Esophagus squamous epithelium (tissue), 5 donors: Measurements from ENCODE around the gene VGLL3. TPM values are rescaled to one million over a fixed set of nuclear protein-coding genes. Genes with fewer than 3 reads are reported as not detected.

Experiments used
- DNase-seq: peaks from one replicate; lab custom pipeline; 2025; lab: John Stamatoyannopoulos, UW
- H3K27ac ChIP-seq, 4 donors: fragments of 200-600 bp; sonication (generic); one replicate each; pipeline ENCODE4 v1.5.1; 2016 to 2019; ENCODE audit warnings: mild to moderate bottlenecking in 1 of 4
- H3K27me3 ChIP-seq, 4 donors: fragments of 200-600 bp; sonication (generic); 1 replicate in 3 of 4; 2 replicates in 1 of 4; pipeline versions ENCODE4 v1.5.1 to v1.6.0; 2017 to 2021; ENCODE audit warnings: antibody characterized with exemption in 1 of 4
- H3K36me3 ChIP-seq, 3 donors: fragments of 200-600 bp; sonication (generic); one replicate each; pipeline ENCODE4 v1.5.1; 2016 to 2019
- H3K4me1 ChIP-seq, 3 donors: fragments of 200-600 bp; sonication (generic); one replicate each; pipeline ENCODE4 v1.5.1; 2017 to 2019
- H3K4me3 ChIP-seq, 4 donors: fragments of 200-600 bp; sonication (generic); 1 replicate in 3 of 4; 2 replicates in 1 of 4; pipeline ENCODE4 v1.5.1; 2016 to 2019; ENCODE audit warnings: mild to moderate bottlenecking in 2 of 4, moderate library complexity in 1 of 4
- H3K9me3 ChIP-seq, 3 donors: fragments of 200-600 bp; sonication (generic); one replicate each; pipeline ENCODE4 v1.5.1; 2016 to 2019
- POLR2A ChIP-seq, 4 donors: fragments of 450-650 bp; IDR thresholded peaks; one replicate each; pipeline ENCODE4 v1.6.1; 2017; ENCODE audit warnings: antibody characterized with exemption in 4 of 4, mild to moderate bottlenecking in 4 of 4, moderate library complexity in 3 of 4
- WGBS, 2 donors: methylation state at CpG; one replicate each; pipeline ENCODE4 v1.1.5; 2018; 5-methylcytosine and 5-hydroxymethylcytosine counted together
- intact Hi-C: fragments of 100-400 bp; cut with DNase I; formaldehyde crosslinking; loops from one replicate; pipeline ENCODE4 v1.15.0; 2022
- total RNA-seq, 4 donors: library from RNA; depleted of rRNA; stranded (reverse); fragments of >200 nt; gene quantifications; one replicate each; pipeline ENCODE4 v1.1.0, GENCODE V29; 2016
- TF ChIP-seq, protein P1 (sequence below), 6 experiments: fragments of 450-650 bp in 4 of 6; fragments of 200-600 bp in 2 of 6; sonication (generic) in 2 of 6; IDR thresholded peaks; one replicate each; pipeline ENCODE4 v1.5.1; 2016 to 2019; ENCODE audit warnings: antibody characterized with exemption in 6 of 6, mild to moderate bottlenecking in 4 of 6, moderate library complexity in 4 of 6
- donor health status: DM: yes; HTN: yes; CAD: no.

VGLL3 gene
- total RNA-seq, 4 donors from 2014 or later: 0.30 to 19.8 (median 4.1) TPM

- TF ChIP-seq, protein P1, sequence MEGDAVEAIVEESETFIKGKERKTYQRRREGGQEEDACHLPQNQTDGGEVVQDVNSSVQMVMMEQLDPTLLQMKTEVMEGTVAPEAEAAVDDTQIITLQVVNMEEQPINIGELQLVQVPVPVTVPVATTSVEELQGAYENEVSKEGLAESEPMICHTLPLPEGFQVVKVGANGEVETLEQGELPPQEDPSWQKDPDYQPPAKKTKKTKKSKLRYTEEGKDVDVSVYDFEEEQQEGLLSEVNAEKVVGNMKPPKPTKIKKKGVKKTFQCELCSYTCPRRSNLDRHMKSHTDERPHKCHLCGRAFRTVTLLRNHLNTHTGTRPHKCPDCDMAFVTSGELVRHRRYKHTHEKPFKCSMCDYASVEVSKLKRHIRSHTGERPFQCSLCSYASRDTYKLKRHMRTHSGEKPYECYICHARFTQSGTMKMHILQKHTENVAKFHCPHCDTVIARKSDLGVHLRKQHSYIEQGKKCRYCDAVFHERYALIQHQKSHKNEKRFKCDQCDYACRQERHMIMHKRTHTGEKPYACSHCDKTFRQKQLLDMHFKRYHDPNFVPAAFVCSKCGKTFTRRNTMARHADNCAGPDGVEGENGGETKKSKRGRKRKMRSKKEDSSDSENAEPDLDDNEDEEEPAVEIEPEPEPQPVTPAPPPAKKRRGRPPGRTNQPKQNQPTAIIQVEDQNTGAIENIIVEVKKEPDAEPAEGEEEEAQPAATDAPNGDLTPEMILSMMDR (IDR thresholded peaks at IDR 0.05): no peak
- TF ChIP-seq POLR2A (IDR thresholded peaks at IDR 0.05): no peak
- no peak for DNase-seq
Observed at GRCh38 chr3:86954226-86954625, 36.7 kb downstream of the VGLL3 start.

GRCh38 chr3:86951322-86951721 lies 39.6 kb downstream of the VGLL3 start:
- no peaks in the 10 kb centered on the region for H3K9me3 ChIP-seq
- no peak overlapping the region for H3K4me3 ChIP-seq
- H3K4me1 ChIP-seq: no peaks in the 10 kb centered on the region
- TF ChIP-seq, protein P1 (IDR thresholded peaks at IDR 0.05): no peak
- TF ChIP-seq POLR2A (IDR thresholded peaks at IDR 0.05): no peak
- H3K27me3 ChIP-seq: no peaks in the 10 kb centered on the region
- DNase-seq: no peak
- no peak overlapping the region for H3K27ac ChIP-seq
- intact Hi-C loops: no loop called here
- no peaks in the 10 kb centered on the region for H3K36me3 ChIP-seq

More at GRCh38 chr3:86954226-86954625, 36.7 kb downstream of the VGLL3 start:
- Histone ChIP-seq H3K4me1 (no peaks in the 10 kb centered on the region), H3K4me3 (no peak overlapping the region), H3K27me3 (no peaks in the 10 kb centered on the region), H3K9me3 (no peaks in the 10 kb centered on the region), H3K36me3 (no peaks in the 10 kb centered on the region), H3K27ac (no peak overlapping the region)
- intact Hi-C loops: no loop called here
- 27 to 29% methylated on average over 1 of the region's 1 CpG for WGBS, 2 donors

- Histone ChIP-seq H3K9me3 (no peaks in the 10 kb centered on the region), H3K36me3 (no peaks in the 10 kb centered on the region), H3K4me3 (no peak overlapping the region), H3K27ac (no peak overlapping the region), H3K27me3 (no peaks in the 10 kb centered on the region), H3K4me1 (no peaks in the 10 kb centered on the region)
- TF ChIP-seq POLR2A (IDR thresholded peaks at IDR 0.05): no peak
- TF ChIP-seq, protein P1 (IDR thresholded peaks at IDR 0.05): no peak
- 79 to 89% methylated on average over 3 of the region's 3 CpGs for WGBS, 2 donors
- intact Hi-C loops: no loop called here
- DNase-seq: no peak
Observed at GRCh38 chr3:86950717-86951116, 40.2 kb downstream of the VGLL3 start.

GRCh38 chr3:86949850-86950249 lies 41.1 kb downstream of the VGLL3 start:
- Histone ChIP-seq H3K4me1 (no peaks in the 10 kb centered on the region), H3K36me3 (no peaks in the 10 kb centered on the region), H3K27me3 (no peaks in the 10 kb centered on the region), H3K27ac (no peak overlapping the region), H3K4me3 (no peak overlapping the region), H3K9me3 (no peaks in the 10 kb centered on the region)
- no peak for DNase-seq
- intact Hi-C loops: no loop called here
- TF ChIP-seq, protein P1 (IDR thresholded peaks at IDR 0.05): no peak
- TF ChIP-seq POLR2A (IDR thresholded peaks at IDR 0.05): no peak

DNA sequence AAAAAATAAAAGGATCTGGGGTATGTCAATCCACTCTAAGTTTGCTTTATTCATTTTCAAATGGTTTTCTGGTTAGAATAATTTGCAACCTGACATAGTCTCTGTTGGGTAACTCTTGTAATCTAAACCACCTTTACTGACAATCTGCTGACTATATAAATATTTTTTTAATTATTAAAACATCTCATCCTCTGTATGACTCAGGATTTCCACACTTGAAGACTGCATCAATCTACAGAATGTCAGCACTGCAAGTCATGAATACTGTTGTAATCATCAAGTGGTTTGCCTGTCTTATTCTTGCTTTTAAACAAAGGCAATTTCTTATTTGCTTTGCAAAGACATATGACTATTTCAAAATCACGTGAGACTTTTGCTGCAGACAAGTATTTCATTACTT lies 42.1 kb downstream of the VGLL3 start:
- Histone ChIP-seq H3K36me3 (no peaks in the 10 kb centered on the region), H3K4me1 (no peaks in the 10 kb centered on the region), H3K9me3 (no peaks in the 10 kb centered on the region), H3K27ac (no peak overlapping the region), H3K27me3 (no peaks in the 10 kb centered on the region), H3K4me3 (no peak overlapping the region)
- intact Hi-C loops: no loop called here
- 30 to 45% methylated on average over 1 of the region's 1 CpG for WGBS, 2 donors
- TF ChIP-seq, protein P1 (IDR thresholded peaks at IDR 0.05): no peak
- TF ChIP-seq POLR2A (IDR thresholded peaks at IDR 0.05): no peak
- DNase-seq: no peak
